H1 (cell line): ENCODE data around the gene CDCP1. TPM values are rescaled to one million over a fixed set of nuclear protein-coding genes. Genes with fewer than 3 reads are reported as not detected.

Experiments
- PHF8 ChIP-seq: fragments of 200-600 bp; sonication (generic); conservative IDR thresholded peaks from 2 replicates; pipeline ENCODE4 v1.7.1; 2012; ENCODE audit warnings: low read depth, mild to moderate bottlenecking, inconsistent platforms, low read length, moderate library complexity
- polyA plus RNA-seq, 7 experiments: library from polyadenylated mRNA; depleted of rRNA in 3 of 7; stranded (reverse) in 5 of 7; unstranded in 2 of 7; fragments of >200 nt in 5 of 7; fragments of 200-250 nt in 2 of 7; gene quantifications; 1 replicate in 5 of 7; 2 replicates in 1 of 7; 4 replicates in 1 of 7; pipeline versions ENCODE4 v1.2.1 to v1.2.3, GENCODE V29; 2011 to 2013; ENCODE audit warnings: missing spikeins in 2 of 7, mixed read lengths in 2 of 7
- total RNA-seq: library from RNA; stranded (reverse); fragmentation: NEBNext Ultra II Directional; extraction: Animal tissue kit (Norgen Biotek cat#: 25700); gene quantifications from 2 replicates; pipeline ENCODE4 v1.2.1, GENCODE V29; 2021
- TF ChIP-seq, protein P1 (sequence below), 3 experiments: IDR thresholded peaks; 1 replicate in 2 of 3; 2 replicates in 1 of 3; pipeline versions ENCODE4 v1.5.1 to v1.6.1; 2011; ENCODE audit warnings: low read length in 3 of 3, mild to moderate bottlenecking in 3 of 3, inconsistent platforms in 2 of 3, low read depth in 1 of 3, moderate library complexity in 1 of 3; ENCODE audit not compliant: insufficient read depth in 1 of 3; ENCODE audit errors: control extremely low read depth in 1 of 3

The CDCP1 gene
- total and polyA plus RNA-seq, 2 of the 8 experiments (the other 6 are each of a cell fraction or from before 2014, with no cell fraction given) = 10.0 to 23.3 TPM

DNA sequence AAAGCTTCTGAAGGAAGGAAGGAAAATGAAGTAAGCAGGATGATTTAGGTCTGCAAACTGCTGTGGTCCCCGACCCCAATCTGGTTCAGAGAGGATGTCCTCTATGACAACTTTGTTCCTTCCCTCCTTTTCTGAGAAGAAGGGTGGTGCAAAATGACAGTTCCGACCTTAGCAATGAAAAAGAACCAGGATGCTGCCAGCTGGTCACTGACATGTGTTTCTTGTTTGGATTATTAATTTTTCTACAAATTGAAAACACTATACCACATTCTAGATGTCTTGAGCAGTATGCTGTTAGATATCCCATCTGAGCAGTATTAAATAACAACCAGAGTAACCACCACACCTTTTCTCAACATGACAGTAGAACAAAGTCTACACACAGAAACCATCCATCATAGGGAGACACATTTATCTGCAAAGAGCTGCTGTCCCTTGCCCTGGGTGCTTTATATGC lies 27.5 kb downstream of the CDCP1 start (continued):
- TF ChIP-seq, protein P1, sequence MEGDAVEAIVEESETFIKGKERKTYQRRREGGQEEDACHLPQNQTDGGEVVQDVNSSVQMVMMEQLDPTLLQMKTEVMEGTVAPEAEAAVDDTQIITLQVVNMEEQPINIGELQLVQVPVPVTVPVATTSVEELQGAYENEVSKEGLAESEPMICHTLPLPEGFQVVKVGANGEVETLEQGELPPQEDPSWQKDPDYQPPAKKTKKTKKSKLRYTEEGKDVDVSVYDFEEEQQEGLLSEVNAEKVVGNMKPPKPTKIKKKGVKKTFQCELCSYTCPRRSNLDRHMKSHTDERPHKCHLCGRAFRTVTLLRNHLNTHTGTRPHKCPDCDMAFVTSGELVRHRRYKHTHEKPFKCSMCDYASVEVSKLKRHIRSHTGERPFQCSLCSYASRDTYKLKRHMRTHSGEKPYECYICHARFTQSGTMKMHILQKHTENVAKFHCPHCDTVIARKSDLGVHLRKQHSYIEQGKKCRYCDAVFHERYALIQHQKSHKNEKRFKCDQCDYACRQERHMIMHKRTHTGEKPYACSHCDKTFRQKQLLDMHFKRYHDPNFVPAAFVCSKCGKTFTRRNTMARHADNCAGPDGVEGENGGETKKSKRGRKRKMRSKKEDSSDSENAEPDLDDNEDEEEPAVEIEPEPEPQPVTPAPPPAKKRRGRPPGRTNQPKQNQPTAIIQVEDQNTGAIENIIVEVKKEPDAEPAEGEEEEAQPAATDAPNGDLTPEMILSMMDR (IDR thresholded peaks at IDR 0.05; ENCODE audit: control extremely low read depth in 1 of 3, insufficient read depth in 1 of 3, low read depth in 1 of 3, low read length in 3 of 3) = no peak
- TF ChIP-seq PHF8 = no peak
